ENCODE data around the gene DNAJA4.

- TF ChIP-seq POLR2AphosphoS5 (IDR thresholded peaks at IDR 0.05; ENCODE audit: low read depth, low read length): no peak
- no peak for TF ChIP-seq POLR2A (IDR thresholded peaks at IDR 0.05; ENCODE audit: low read depth, low read length)
These were observed 457 bp upstream of the DNAJA4 start for GRCh38 chr15:78263907-78264303.
